ENCODE measurements around the gene GJA4.

DNA sequence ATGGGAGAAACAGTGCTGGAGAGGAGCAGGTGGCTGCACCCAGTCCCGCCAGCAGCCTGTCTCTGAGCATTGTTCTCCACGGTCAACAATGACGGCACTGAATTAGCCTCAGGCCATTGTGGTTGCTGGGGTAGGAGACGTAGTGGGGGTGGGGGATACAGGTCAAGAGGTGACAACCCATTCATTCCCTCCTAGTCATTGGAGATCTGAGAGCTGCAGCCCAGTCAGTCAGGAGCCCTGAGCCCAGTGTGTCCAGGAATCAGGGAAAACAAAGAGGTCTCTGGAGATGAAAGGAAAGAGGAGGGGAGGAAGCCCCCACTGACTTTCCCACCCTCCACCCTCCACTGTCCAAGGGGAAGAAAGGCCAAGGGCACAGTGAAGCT, 51.4 kb downstream of the GJA4 start:
- TF ChIP-seq, protein P1, sequence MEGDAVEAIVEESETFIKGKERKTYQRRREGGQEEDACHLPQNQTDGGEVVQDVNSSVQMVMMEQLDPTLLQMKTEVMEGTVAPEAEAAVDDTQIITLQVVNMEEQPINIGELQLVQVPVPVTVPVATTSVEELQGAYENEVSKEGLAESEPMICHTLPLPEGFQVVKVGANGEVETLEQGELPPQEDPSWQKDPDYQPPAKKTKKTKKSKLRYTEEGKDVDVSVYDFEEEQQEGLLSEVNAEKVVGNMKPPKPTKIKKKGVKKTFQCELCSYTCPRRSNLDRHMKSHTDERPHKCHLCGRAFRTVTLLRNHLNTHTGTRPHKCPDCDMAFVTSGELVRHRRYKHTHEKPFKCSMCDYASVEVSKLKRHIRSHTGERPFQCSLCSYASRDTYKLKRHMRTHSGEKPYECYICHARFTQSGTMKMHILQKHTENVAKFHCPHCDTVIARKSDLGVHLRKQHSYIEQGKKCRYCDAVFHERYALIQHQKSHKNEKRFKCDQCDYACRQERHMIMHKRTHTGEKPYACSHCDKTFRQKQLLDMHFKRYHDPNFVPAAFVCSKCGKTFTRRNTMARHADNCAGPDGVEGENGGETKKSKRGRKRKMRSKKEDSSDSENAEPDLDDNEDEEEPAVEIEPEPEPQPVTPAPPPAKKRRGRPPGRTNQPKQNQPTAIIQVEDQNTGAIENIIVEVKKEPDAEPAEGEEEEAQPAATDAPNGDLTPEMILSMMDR (IDR thresholded peaks at IDR 0.05): no peak
- no peak for TF ChIP-seq POLR2A (IDR thresholded peaks at IDR 0.05)
- no peak for TF ChIP-seq POLR2AphosphoS5 (IDR thresholded peaks at IDR 0.05)
